OCI-LY3 (cell line): ENCODE measurements around the gene OR6K2.
A peak's percentile ranks its signal among the peaks of the same experiment; 100 is the strongest.

Experiments
- H2AFZ ChIP-seq: fragments of 200-600, 300-600 bp; shearing (Covaris generic); 2 replicates; pipeline ENCODE4 v1.6.0; 2014; ENCODE audit warnings: antibody characterized with exemption, low read depth, low read length
- H3K27ac ChIP-seq: fragments of 200-600, 300-600 bp; sonication (generic); 2 replicates; pipeline ENCODE4 v1.5.1; 2014; ENCODE audit warnings: mild to moderate bottlenecking, low read length, moderate library complexity, mixed read lengths
- H3K27me3 ChIP-seq: fragments of 200-600, 300-600 bp; sonication (generic); 2 replicates; pipeline ENCODE4 v1.6.1; 2014; ENCODE audit warnings: low read depth, low read length, mixed read lengths
- H3K36me3 ChIP-seq: fragments of 200-600, 300-600 bp; sonication (generic); replicated peaks from 2 replicates; pipeline ENCODE3; 2014; ENCODE audit warnings: low read depth, low read length, mixed read lengths
- H3K4me1 ChIP-seq: fragments of 300-600, 200-600 bp; sonication (generic); 2 replicates; pipeline ENCODE4 v1.6.1; 2014; ENCODE audit warnings: low read length, mixed read lengths
- H3K4me2 ChIP-seq: fragments of 200-600, 300-600 bp; sonication (generic); 2 replicates; pipeline ENCODE4 v1.6.1; 2014; ENCODE audit warnings: low read length, mixed read lengths
- H3K4me3 ChIP-seq: fragments of 300-600, 200-600 bp; sonication (generic); 2 replicates; pipeline ENCODE4 v1.5.1; 2014; ENCODE audit warnings: antibody characterized with exemption, mild to moderate bottlenecking, low read length, moderate library complexity
- H3K79me2 ChIP-seq: fragments of 300-600, 200-600 bp; shearing (Covaris generic); 2 replicates; pipeline ENCODE4 v1.6.1; 2014; ENCODE audit warnings: mild to moderate bottlenecking, low read length, mixed read lengths
- H3K9ac ChIP-seq: fragments of 300-600, 200-600 bp; shearing (Covaris generic); 2 replicates; pipeline ENCODE4 v1.6.0; 2014; ENCODE audit warnings: mild to moderate bottlenecking, low read length, moderate library complexity
- H3K9me3 ChIP-seq: fragments of 200-600, 300-600 bp; shearing (Covaris generic); 2 replicates; pipeline ENCODE4 v1.6.1; 2014; ENCODE audit warnings: low read length, mixed read lengths; ENCODE audit not compliant: insufficient read depth
- H4K20me1 ChIP-seq: fragments of 200-600, 300-600 bp; sonication (generic); 2 replicates; pipeline ENCODE4 v1.6.1; 2016; ENCODE audit warnings: low read length, mixed read lengths; ENCODE audit not compliant: insufficient read depth
- CTCF ChIP-seq: fragments of 200-600, 300-600 bp; sonication (generic); IDR thresholded peaks from 2 replicates; pipeline ENCODE4 v1.5.1; 2014; ENCODE audit warnings: antibody characterized with exemption, low read length, low read depth
- EZH2phosphoT487 ChIP-seq: fragments of 200-600 bp; shearing (Covaris generic); IDR thresholded peaks from 2 replicates; pipeline ENCODE4 v1.6.1; 2018; ENCODE audit warnings: antibody characterized with exemption, mixed run types, low read depth

The OR6K2 gene

DNA sequence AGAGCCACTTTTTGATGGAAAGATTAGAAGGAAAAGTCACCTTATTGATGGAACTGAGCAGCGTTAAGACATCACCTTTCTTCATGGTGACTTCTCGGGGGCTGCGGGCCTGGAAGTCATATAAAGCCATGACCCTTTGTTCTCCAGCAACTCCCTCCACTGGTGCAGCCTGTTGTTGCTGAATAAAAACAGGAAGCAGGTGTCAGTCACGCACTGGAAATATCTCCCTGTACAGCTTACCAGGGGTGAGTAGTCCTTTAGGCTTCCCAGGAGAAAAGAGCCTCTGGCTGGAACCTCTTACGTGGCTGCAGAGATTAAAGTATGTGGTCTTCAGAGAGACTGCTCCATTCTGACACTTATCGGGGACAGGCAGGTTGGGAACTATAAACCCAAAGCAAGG is 45.9 kb downstream of the OR6K2 start:
- no peaks in the 10 kb centered on the region for H4K20me1 ChIP-seq
- no peak overlapping the region for H3K4me2 ChIP-seq
- H3K9me3 ChIP-seq: no peaks in the 10 kb centered on the region
- TF ChIP-seq EZH2phosphoT487: no peak
- TF ChIP-seq CTCF: no peak
- peak overlapping the region; percentile 23; the same call in 1 of the 2 replicates for H2AFZ ChIP-seq
- no peak overlapping the region for H3K27ac ChIP-seq
- H3K27me3 ChIP-seq: no peaks in the 10 kb centered on the region
- no peak overlapping the region for H3K4me3 ChIP-seq
- H3K36me3 ChIP-seq: no peaks in the 10 kb centered on the region
- H3K4me1 ChIP-seq: no peaks in the 10 kb centered on the region
- no peak overlapping the region for H3K9ac ChIP-seq
- H3K79me2 ChIP-seq: no peaks in the 10 kb centered on the region

- H2AFZ ChIP-seq: no peak overlapping the region
- no peak overlapping the region for H3K9ac ChIP-seq
- H3K4me2 ChIP-seq: no peak overlapping the region
- no peaks in the 10 kb centered on the region for H3K36me3 ChIP-seq
- TF ChIP-seq EZH2phosphoT487 (no peak), CTCF (no peak)
- no peaks in the 10 kb centered on the region for H3K9me3 ChIP-seq
- no peak overlapping the region for H3K27ac ChIP-seq
- H3K4me1 ChIP-seq: no peaks in the 10 kb centered on the region
- H3K27me3 ChIP-seq: no peaks in the 10 kb centered on the region
- no peak overlapping the region for H3K4me3 ChIP-seq
- H4K20me1 ChIP-seq: no peaks in the 10 kb centered on the region
- H3K79me2 ChIP-seq: no peaks in the 10 kb centered on the region
These were observed 46.4 kb downstream of the OR6K2 start for GRCh38 chr1:158654086-158654485.

- Histone ChIP-seq H3K4me2 (no peak overlapping the region), H3K27me3 (no peaks in the 10 kb centered on the region), H3K4me3 (no peak overlapping the region), H3K4me1 (0 out of 2 replicates have a peak, but pooled peaks cover 2% of the 10 kb centered on the region), H2AFZ (no peak overlapping the region), H3K27ac (no peak overlapping the region), H4K20me1 (no peaks in the 10 kb centered on the region), H3K79me2 (no peaks in the 10 kb centered on the region), H3K36me3 (no peaks in the 10 kb centered on the region), H3K9ac (no peak overlapping the region), H3K9me3 (no peaks in the 10 kb centered on the region)
- no peak for TF ChIP-seq CTCF
- no peak for TF ChIP-seq EZH2phosphoT487
These were observed 47.6 kb downstream of the OR6K2 start for GRCh38 chr1:158652721-158653334.
